D721Med (cell line): ENCODE results near the gene MVB12B.

Source experiments
- DNase-seq: peaks from one replicate; pipeline ENCODE4 v3.0.0; 2011; ENCODE audit warnings: low spot score; ENCODE audit not compliant: insufficient read length
- FAIRE-seq: peaks from 2 replicates; lab custom pipeline; 2011; peaks lifted over from hg19 to GRCh38; lab: Jason Lieb, UNC
- CTCF ChIP-seq: IDR thresholded peaks from 2 replicates; pipeline ENCODE4 v1.5.1; 2012; ENCODE audit warnings: mild to moderate bottlenecking, control low read depth; ENCODE audit not compliant: insufficient read depth; ENCODE audit errors: missing control alignments

Gene MVB12B

GRCh38 chr9:126499005-126499910 lies 172.6 kb downstream of the MVB12B start:
- TF ChIP-seq CTCF: peak; percentile 71
- FAIRE-seq: no peak
- DNase-seq: no peak

- TF ChIP-seq CTCF: no peak
- DNase-seq (no peak), FAIRE-seq (no peak)
These were observed 173.4 kb downstream of the MVB12B start for GRCh38 chr9:126499911-126500599.

GRCh38 chr9:126500600-126501382 lies 174.2 kb downstream of the MVB12B start:
- no peak for FAIRE-seq
- peak; percentile 93 for TF ChIP-seq CTCF
- DNase-seq: peak; percentile 78

- FAIRE-seq (no peak), DNase-seq (no peak)
- no peak for TF ChIP-seq CTCF
These were observed 175.0 kb downstream of the MVB12B start for GRCh38 chr9:126501383-126502331.

GRCh38 chr9:126502417-126503332 lies 176.0 kb downstream of the MVB12B start:
- DNase-seq: no peak
- no peak for TF ChIP-seq CTCF
- FAIRE-seq: no peak
